SK-N-SH treated with all-trans-retinoic acid at 6 μM for 48 hours (cell line): ENCODE data around the gene CNTNAP2.

Experiments
- ATAC-seq: fragments of 200-7000 bp; cut with Tn5 transposase; 3 replicates; pipeline ENCODE4 v1.9.1; 2020; ENCODE audit warnings: mild to moderate bottlenecking, moderate library complexity
- ARNTL ChIP-seq: fragments of 450-650 bp; formaldehyde crosslinking; IDR thresholded peaks from 2 replicates; pipeline ENCODE4 v1.5.0; 2020; ENCODE audit warnings: low read depth, mild to moderate bottlenecking, moderate library complexity, borderline replicate concordance
- CSDC2 ChIP-seq: fragments of 250-450 bp; sonication (Bioruptor Pico); IDR thresholded peaks from 2 replicates; pipeline ENCODE4 v1.5.0; 2020; ENCODE audit warnings: mild to moderate bottlenecking, moderate library complexity
- GLIS3 ChIP-seq: fragments of 250-450 bp; sonication (Bioruptor Pico); IDR thresholded peaks from 2 replicates; pipeline ENCODE4 v1.5.0; 2020; ENCODE audit warnings: mild to moderate bottlenecking, moderate library complexity
- ISL1 ChIP-seq: fragments of 250-450 bp; sonication (Bioruptor Pico); IDR thresholded peaks from 2 replicates; pipeline ENCODE4 v2.1.2; 2022; ENCODE audit warnings: mild to moderate bottlenecking, moderate library complexity
- OSR1 ChIP-seq: fragments of 250-450 bp; sonication (Bioruptor Pico); IDR thresholded peaks from 2 replicates; pipeline ENCODE4 v1.8.0; 2022; ENCODE audit warnings: moderate library complexity, mild to moderate bottlenecking, inconsistent platforms
- PPARA ChIP-seq: fragments of 250-450 bp; sonication (Bioruptor Pico); IDR thresholded peaks from 2 replicates; pipeline ENCODE4 v1.5.0; 2020; ENCODE audit warnings: mild to moderate bottlenecking, borderline replicate concordance
- RARB ChIP-seq: fragments of 250-450 bp; sonication (Bioruptor Pico); IDR thresholded peaks from 2 replicates; pipeline ENCODE4 v1.8.0; 2021; ENCODE audit warnings: mild to moderate bottlenecking, moderate library complexity
- ZC3H10 ChIP-seq: fragments of 250-450 bp; sonication (Bioruptor Pico); IDR thresholded peaks from 2 replicates; pipeline ENCODE4 v1.5.1; 2021; ENCODE audit warnings: mild to moderate bottlenecking, moderate library complexity
- ZFP30 ChIP-seq: fragments of 450-650 bp; formaldehyde crosslinking; IDR thresholded peaks from 2 replicates; pipeline ENCODE4 v1.5.0; 2022; ENCODE audit warnings: mild to moderate bottlenecking, moderate library complexity
- ZNF565 ChIP-seq: fragments of 450-650 bp; formaldehyde crosslinking; conservative IDR thresholded peaks from 2 replicates; pipeline ENCODE4 v1.5.0; 2020; ENCODE audit warnings: low read depth, mild to moderate bottlenecking, moderate library complexity
- ZNF8 ChIP-seq: fragments of 450-650 bp; formaldehyde crosslinking; IDR thresholded peaks from 2 replicates; pipeline ENCODE4 v1.5.0; 2020; ENCODE audit warnings: mild to moderate bottlenecking, moderate library complexity
- TF ChIP-seq, protein P1 (sequence below): fragments of 250-450 bp; sonication (Bioruptor Pico); IDR thresholded peaks from 2 replicates; pipeline ENCODE4 v1.8.0; 2021; ENCODE audit warnings: low read depth, mild to moderate bottlenecking, moderate library complexity, borderline replicate concordance
- TF ChIP-seq, protein P2 (sequence below): fragments of 250-450 bp; sonication (Bioruptor Pico); IDR thresholded peaks from 2 replicates; pipeline ENCODE4 v1.5.1; 2021; ENCODE audit warnings: mild to moderate bottlenecking, moderate library complexity
- TF ChIP-seq, protein P3 (sequence below): fragments of 250-450 bp; sonication (Bioruptor Pico); IDR thresholded peaks from 2 replicates; pipeline ENCODE4 v1.5.0; 2020; ENCODE audit warnings: mild to moderate bottlenecking, moderate library complexity
- TF ChIP-seq, protein P4 (sequence below): fragments of 250-450 bp; sonication (Bioruptor Pico); IDR thresholded peaks from 2 replicates; pipeline ENCODE4 v1.8.0; 2020; ENCODE audit warnings: mild to moderate bottlenecking, moderate library complexity, borderline replicate concordance
- TF ChIP-seq, protein P5 (sequence below): fragments of 250-450 bp; sonication (Bioruptor Pico); IDR thresholded peaks from 2 replicates; pipeline ENCODE4 v1.5.1; 2020; ENCODE audit warnings: low read depth, mild to moderate bottlenecking, moderate library complexity

The CNTNAP2 gene

DNA sequence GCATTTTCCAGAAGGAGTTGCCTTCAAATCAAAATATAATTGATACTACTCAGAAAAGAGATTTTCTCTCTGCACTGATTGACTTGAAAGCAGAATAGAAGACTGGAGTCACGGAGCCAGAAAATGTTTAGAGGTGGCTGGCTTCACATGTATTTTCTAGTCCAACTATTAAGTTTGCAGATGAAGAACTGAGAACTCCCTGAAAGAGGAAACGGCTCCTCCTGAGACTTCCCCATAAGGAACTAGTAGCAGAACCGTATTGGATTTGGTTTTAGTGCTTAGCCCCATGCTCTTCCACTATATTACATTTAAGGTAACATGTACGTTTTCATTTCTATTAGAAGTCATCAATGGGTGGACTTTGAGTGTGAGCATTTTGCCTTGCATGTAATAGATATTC is 946.3 kb downstream of the CNTNAP2 start (continued):
- TF ChIP-seq, protein P1, sequence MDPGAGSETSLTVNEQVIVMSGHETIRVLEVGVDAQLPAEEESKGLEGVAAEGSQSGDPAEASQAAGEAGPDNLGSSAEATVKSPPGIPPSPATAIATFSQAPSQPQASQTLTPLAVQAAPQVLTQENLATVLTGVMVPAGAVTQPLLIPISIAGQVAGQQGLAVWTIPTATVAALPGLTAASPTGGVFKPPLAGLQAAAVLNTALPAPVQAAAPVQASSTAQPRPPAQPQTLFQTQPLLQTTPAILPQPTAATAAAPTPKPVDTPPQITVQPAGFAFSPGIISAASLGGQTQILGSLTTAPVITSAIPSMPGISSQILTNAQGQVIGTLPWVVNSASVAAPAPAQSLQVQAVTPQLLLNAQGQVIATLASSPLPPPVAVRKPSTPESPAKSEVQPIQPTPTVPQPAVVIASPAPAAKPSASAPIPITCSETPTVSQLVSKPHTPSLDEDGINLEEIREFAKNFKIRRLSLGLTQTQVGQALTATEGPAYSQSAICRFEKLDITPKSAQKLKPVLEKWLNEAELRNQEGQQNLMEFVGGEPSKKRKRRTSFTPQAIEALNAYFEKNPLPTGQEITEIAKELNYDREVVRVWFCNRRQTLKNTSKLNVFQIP: no peak
- no peak for TF ChIP-seq OSR1 (CRISPR knock-in tag)
- no peak for TF ChIP-seq CSDC2
- TF ChIP-seq ISL1 (CRISPR knock-in tag): no peak
- no peak for TF ChIP-seq GLIS3 (CRISPR knock-in tag)
- no peak for TF ChIP-seq PPARA (CRISPR knock-in tag)
- TF ChIP-seq ZFP30 (CRISPR knock-in tag): no peak

DNA sequence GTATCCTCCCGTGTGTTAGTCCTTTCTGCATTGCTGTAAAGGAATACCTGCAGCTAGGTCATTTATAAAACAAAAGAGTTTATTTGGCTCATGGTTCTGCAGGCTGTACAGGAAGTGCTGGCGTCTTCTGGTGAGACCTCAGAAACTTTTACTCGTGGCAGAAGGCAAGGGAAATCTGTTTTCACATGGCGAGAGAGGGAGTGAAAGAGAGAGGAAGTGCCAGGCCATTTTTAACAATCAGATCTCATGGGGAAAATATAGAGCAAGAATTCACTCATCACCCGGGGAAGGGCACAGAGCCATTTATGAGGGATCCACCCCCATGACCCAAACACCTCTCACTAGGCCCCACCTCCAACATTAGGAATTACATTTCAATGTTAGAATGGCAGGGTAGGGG is 952.2 kb downstream of the CNTNAP2 start:
- ATAC-seq: no peak
- TF ChIP-seq ZNF565: no peak
- TF ChIP-seq, protein P1: no peak

DNA sequence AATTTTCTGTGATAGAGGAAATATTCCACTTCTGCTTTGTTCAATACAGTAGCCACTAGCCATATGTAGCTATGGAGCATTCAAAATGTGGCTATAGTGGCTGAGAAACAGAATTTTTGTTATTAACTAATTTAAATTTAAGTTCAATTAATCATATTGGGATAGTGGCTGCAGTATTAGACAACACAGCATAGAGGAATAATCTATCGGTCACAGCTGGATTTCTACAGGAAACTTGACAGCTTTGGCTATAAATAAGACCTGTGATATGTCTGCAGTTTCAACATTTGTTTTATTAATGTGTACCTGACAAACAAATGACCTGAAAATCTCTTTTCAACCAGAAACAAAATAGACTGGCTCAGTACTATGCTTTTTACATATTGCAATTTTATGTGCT is 953.2 kb downstream of the CNTNAP2 start:
- ATAC-seq: no peak
- TF ChIP-seq PPARA (CRISPR knock-in tag) (no peak), OSR1 (CRISPR knock-in tag) (no peak), ARNTL (CRISPR knock-in tag) (no peak), CSDC2 (no peak), RARB (CRISPR knock-in tag) (no peak), ZC3H10 (CRISPR knock-in tag) (no peak), ZNF565 (no peak), ISL1 (CRISPR knock-in tag) (no peak), ZNF8 (no peak)
- TF ChIP-seq, protein P2, sequence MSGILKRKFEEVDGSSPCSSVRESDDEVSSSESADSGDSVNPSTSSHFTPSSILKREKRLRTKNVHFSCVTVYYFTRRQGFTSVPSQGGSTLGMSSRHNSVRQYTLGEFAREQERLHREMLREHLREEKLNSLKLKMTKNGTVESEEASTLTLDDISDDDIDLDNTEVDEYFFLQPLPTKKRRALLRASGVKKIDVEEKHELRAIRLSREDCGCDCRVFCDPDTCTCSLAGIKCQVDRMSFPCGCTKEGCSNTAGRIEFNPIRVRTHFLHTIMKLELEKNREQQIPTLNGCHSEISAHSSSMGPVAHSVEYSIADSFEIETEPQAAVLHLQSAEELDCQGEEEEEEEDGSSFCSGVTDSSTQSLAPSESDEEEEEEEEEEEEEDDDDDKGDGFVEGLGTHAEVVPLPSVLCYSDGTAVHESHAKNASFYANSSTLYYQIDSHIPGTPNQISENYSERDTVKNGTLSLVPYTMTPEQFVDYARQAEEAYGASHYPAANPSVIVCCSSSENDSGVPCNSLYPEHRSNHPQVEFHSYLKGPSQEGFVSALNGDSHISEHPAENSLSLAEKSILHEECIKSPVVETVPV (CRISPR knock-in tag): no peak
- TF ChIP-seq, protein P3, sequence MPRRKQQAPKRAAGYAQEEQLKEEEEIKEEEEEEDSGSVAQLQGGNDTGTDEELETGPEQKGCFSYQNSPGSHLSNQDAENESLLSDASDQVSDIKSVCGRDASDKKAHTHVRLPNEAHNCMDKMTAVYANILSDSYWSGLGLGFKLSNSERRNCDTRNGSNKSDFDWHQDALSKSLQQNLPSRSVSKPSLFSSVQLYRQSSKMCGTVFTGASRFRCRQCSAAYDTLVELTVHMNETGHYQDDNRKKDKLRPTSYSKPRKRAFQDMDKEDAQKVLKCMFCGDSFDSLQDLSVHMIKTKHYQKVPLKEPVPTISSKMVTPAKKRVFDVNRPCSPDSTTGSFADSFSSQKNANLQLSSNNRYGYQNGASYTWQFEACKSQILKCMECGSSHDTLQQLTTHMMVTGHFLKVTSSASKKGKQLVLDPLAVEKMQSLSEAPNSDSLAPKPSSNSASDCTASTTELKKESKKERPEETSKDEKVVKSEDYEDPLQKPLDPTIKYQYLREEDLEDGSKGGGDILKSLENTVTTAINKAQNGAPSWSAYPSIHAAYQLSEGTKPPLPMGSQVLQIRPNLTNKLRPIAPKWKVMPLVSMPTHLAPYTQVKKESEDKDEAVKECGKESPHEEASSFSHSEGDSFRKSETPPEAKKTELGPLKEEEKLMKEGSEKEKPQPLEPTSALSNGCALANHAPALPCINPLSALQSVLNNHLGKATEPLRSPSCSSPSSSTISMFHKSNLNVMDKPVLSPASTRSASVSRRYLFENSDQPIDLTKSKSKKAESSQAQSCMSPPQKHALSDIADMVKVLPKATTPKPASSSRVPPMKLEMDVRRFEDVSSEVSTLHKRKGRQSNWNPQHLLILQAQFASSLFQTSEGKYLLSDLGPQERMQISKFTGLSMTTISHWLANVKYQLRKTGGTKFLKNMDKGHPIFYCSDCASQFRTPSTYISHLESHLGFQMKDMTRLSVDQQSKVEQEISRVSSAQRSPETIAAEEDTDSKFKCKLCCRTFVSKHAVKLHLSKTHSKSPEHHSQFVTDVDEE (CRISPR knock-in tag): no peak
- TF ChIP-seq, protein P4, sequence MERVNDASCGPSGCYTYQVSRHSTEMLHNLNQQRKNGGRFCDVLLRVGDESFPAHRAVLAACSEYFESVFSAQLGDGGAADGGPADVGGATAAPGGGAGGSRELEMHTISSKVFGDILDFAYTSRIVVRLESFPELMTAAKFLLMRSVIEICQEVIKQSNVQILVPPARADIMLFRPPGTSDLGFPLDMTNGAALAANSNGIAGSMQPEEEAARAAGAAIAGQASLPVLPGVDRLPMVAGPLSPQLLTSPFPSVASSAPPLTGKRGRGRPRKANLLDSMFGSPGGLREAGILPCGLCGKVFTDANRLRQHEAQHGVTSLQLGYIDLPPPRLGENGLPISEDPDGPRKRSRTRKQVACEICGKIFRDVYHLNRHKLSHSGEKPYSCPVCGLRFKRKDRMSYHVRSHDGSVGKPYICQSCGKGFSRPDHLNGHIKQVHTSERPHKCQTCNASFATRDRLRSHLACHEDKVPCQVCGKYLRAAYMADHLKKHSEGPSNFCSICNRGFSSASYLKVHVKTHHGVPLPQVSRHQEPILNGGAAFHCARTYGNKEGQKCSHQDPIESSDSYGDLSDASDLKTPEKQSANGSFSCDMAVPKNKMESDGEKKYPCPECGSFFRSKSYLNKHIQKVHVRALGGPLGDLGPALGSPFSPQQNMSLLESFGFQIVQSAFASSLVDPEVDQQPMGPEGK (CRISPR knock-in tag): no peak
- TF ChIP-seq, protein P5, sequence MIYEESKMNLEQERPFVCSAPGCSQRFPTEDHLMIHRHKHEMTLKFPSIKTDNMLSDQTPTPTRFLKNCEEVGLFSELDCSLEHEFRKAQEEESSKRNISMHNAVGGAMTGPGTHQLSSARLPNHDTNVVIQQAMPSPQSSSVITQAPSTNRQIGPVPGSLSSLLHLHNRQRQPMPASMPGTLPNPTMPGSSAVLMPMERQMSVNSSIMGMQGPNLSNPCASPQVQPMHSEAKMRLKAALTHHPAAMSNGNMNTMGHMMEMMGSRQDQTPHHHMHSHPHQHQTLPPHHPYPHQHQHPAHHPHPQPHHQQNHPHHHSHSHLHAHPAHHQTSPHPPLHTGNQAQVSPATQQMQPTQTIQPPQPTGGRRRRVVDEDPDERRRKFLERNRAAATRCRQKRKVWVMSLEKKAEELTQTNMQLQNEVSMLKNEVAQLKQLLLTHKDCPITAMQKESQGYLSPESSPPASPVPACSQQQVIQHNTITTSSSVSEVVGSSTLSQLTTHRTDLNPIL (CRISPR knock-in tag): no peak
- TF ChIP-seq, protein P1: no peak
- TF ChIP-seq, all 23 proteins: peak for 0
